Measurements from ENCODE around the gene CCDC154. TPM values are rescaled to one million over a fixed set of nuclear protein-coding genes. Genes with fewer than 3 reads are reported as not detected.
A peak's percentile ranks its signal among the peaks of the same experiment; 100 is the strongest.

Gene CCDC154
- total RNA-seq, 1 donor from 2014 or later, result under 0.01 TPM

DNA sequence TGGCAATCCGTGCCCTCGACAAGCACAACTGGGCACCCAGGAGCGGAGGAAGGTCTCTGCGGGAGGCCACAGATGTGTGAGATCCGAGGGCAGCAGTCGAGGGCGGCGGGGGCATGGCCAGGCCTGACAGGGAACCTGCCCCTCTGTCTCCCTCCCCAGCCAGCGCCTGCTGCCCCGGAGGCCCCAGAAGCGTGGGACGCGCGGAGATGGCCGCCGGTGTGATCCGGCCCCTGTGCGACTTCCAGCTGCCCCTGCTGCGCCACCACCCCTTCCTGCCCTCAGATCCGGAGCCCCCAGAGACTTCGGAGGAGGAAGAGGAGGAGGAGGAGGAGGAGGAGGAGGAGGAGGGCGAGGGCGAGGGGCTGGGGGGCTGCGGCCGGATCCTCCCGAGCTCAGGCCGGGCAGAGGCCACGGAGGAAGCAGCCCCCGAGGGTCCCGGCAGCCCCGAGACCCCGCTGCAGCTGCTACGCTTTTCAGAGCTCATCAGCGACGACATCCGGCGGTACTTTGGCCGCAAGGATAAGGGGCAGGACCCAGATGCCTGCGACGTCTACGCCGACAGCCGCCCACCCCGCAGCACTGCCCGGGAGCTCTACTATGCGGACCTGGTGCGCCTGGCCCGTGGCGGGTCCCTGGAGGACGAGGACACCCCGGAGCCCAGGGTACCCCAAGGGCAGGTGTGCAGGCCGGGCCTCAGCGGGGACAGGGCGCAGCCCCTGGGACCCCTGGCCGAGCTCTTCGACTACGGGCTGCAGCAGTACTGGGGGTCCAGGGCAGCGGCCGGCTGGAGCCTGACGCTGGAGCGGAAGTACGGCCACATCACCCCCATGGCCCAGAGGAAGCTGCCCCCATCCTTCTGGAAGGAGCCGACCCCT, 11.7 kb downstream of the CCDC154 start:
- Histone ChIP-seq H3K9me3 (ENCODE audit: control insufficient read depth in 3 of 3, low read length in 3 of 3) (no peaks in the 10 kb centered on the region), H3K4me3 (ENCODE audit: low read length in 3 of 3) (no peak overlapping the region), H3K27me3 (ENCODE audit: control insufficient read depth in 3 of 3, insufficient read depth in 3 of 3, low read length in 3 of 3) (peaks cover 0 to 12% (median 5%) of the 10 kb centered on the region in 3 donors), H3K4me1 (ENCODE audit: control insufficient read depth in 3 of 3, insufficient read depth in 3 of 3, low read length in 3 of 3) (no peaks in the 10 kb centered on the region), H3K27ac (ENCODE audit: low read depth, low read length) (no peak overlapping the region), H3K9ac (ENCODE audit: low read depth in 1 of 3, low read length in 3 of 3) (peak overlapping the region in 2 of 3 donors; percentile 25 to 43), H3K36me3 (ENCODE audit: control insufficient read depth in 3 of 3, insufficient read depth in 3 of 3, low read length in 3 of 3) (no peaks in the 10 kb centered on the region)

DNA sequence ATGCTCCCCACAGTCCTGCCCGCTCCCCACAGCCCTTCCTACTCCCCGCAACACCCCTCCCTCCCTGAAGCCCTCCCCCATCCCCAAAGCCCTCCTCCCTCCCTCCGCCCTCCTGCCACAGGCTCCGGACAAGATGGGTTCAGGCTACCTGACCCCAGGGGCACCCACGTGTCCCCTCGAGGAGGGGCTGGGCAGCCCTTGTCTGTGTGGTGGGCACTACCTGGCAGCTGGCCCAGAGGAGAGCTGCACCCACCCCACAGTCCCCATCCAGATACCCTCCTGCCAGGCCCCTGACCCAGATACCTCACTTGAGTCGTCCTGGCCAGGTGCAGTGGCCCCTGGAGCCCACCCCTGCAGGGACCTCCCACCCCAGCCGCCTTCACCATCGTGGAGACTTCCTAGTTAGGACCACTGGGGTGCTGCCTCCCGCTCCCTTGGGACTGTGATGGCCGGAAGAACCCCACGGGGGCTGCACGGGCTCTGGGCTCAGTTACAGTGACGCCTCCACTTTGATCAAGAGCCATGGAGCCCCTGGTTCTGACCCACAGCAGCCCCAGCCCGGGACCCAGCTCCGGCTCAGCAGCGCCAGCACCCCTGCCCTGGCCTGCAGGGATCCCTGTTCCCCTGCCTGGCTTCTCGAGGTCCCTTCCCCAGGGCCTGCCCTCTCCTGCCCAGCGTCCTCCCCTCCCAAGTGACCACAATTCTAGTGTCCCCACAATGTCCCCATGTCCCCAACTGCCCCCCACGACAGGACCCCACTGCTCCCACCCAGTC, 12.7 kb downstream of the CCDC154 start:
- no peaks in the 10 kb centered on the region for H3K36me3 ChIP-seq (ENCODE audit: control insufficient read depth in 3 of 3, insufficient read depth in 3 of 3, low read length in 3 of 3)
- no peaks in the 10 kb centered on the region for H3K4me1 ChIP-seq (ENCODE audit: control insufficient read depth in 3 of 3, insufficient read depth in 3 of 3, low read length in 3 of 3)
- no peaks in the 10 kb centered on the region for H3K9me3 ChIP-seq (ENCODE audit: control insufficient read depth in 3 of 3, low read length in 3 of 3)
- no peak overlapping the region for H3K4me3 ChIP-seq (ENCODE audit: low read length in 3 of 3)
- peaks cover 0 to 12% (median 5%) of the 10 kb centered on the region in 3 donors for H3K27me3 ChIP-seq (ENCODE audit: control insufficient read depth in 3 of 3, insufficient read depth in 3 of 3, low read length in 3 of 3)
- H3K9ac ChIP-seq (ENCODE audit: low read depth in 1 of 3, low read length in 3 of 3), result peak overlapping the region in 1 of 3 donors; percentile 43
- no peak overlapping the region for H3K27ac ChIP-seq (ENCODE audit: low read depth, low read length)

DNA sequence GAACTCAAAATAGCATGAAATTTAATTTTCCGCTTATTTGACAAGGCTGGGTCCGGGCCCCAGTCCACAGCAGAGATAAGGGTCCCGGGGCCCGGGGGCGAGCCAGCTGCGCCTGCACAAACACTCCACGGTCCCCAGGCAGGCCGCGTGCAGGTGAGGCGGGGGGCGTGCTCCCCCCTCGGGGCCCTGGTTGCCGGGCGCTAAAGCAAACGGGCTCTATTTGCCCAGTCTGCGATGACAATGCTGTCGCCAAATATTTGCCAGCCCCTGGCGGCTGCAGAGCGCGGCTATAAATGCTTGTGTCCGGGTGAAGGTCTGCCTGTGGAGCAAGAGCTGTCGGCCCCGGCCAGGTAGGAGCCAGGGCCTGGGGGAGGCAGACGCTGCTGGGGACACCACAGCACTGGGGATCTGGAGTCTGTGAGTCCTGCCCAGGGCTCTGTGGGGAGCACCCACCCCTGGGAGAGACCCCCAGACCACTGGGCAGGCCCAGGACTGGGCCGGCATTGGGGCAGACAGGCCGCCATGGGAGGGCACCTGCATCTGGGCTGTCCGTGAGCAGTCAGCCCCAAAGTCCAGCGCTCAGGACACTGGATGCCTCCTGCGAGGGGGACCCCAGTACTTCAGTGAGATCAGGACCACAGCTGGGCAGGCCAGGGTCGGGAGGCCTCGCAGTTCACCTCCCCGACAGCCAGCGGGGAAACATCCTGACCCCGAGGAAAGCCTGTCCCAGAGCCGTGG, 13.4 kb downstream of the CCDC154 start, which contains the start of gene PERCC1:
PERCC1 (plus strand) TSS at position 320 of the 738 bp plus-strand sequence. CDS start 1,516 bp downstream, outside the sequence.
- Histone ChIP-seq H3K27ac (ENCODE audit: low read depth, low read length) (no peak within 1 kb of the TSS), H3K9me3 (ENCODE audit: control insufficient read depth in 3 of 3, low read length in 3 of 3) (no peaks in the 10 kb centered on the region), H3K36me3 (ENCODE audit: control insufficient read depth in 3 of 3, insufficient read depth in 3 of 3, low read length in 3 of 3) (no peaks in the 10 kb centered on the region), H3K9ac (ENCODE audit: low read depth in 1 of 3, low read length in 3 of 3) (no peak within 1 kb of the TSS), H3K4me3 (ENCODE audit: low read length in 3 of 3) (no peak within 1 kb of the TSS), H3K27me3 (ENCODE audit: control insufficient read depth in 3 of 3, insufficient read depth in 3 of 3, low read length in 3 of 3) (peaks cover 0 to 12% (median 5%) of the 10 kb centered on the region in 3 donors), H3K4me1 (ENCODE audit: control insufficient read depth in 3 of 3, insufficient read depth in 3 of 3, low read length in 3 of 3) (no peaks in the 10 kb centered on the region)

DNA sequence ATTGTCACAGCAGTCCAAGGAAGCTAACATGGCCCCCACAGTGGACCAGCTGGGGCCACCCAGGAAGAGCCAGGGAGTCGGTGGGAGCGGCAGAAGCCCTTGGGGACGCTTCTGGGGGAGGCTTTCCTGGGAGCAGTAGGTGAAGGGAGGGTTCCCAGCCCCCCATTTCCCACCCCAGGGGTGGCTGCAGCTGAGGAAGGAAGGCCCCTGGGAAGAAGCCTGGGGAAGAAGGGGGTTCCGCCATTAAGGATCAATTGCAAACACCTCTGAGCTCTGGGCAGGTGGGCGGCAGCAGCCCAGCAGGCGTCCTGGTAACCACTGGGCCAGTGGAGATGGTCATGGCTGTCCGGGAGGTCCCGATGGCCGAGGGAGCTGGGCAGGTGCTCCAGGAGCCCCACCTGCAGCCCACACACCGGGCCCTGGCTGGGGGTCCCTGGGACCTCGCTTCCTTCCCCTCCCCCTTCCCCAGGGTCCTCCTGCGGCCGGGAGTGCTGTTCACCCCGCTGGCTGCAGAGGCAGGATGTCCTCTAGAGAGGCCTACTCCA, 14.1 kb downstream of the CCDC154 start:
- Histone ChIP-seq H3K27ac (ENCODE audit: low read depth, low read length) (no peak overlapping the region), H3K9me3 (ENCODE audit: control insufficient read depth in 3 of 3, low read length in 3 of 3) (no peaks in the 10 kb centered on the region), H3K4me1 (ENCODE audit: control insufficient read depth in 3 of 3, insufficient read depth in 3 of 3, low read length in 3 of 3) (no peaks in the 10 kb centered on the region)

DNA sequence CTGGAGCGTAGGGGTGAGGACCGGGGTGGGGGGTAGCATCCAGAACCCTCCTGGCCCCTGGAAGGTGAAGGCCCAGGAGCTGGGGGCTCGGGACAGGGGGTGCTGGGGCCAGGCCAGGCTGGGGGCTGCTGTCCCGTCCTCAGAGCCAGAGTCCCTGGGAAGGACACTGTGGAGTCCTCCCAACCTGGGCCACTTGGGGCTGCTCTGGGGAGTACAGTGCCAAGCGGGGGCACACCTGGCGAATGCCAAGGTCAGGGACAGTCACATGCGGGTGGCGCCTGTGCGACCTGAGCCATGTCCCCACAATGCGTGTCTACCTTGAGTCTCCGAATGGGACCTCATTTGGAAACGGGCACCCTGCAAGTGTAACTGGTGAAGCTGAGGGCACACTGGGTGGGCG, 14.7 kb downstream of the CCDC154 start:
- H3K27me3 ChIP-seq (ENCODE audit: control insufficient read depth in 3 of 3, insufficient read depth in 3 of 3, low read length in 3 of 3), result peaks cover 0 to 12% (median 5%) of the 10 kb centered on the region in 3 donors
- H3K4me1 ChIP-seq (ENCODE audit: control insufficient read depth in 3 of 3, insufficient read depth in 3 of 3, low read length in 3 of 3), result no peaks in the 10 kb centered on the region
- H3K9ac ChIP-seq (ENCODE audit: low read depth in 1 of 3, low read length in 3 of 3), result no peak overlapping the region
- no peak overlapping the region for H3K4me3 ChIP-seq (ENCODE audit: low read length in 3 of 3)
- H3K36me3 ChIP-seq (ENCODE audit: control insufficient read depth in 3 of 3, insufficient read depth in 3 of 3, low read length in 3 of 3), result no peaks in the 10 kb centered on the region
- H3K27ac ChIP-seq (ENCODE audit: low read depth, low read length), result no peak overlapping the region
- no peaks in the 10 kb centered on the region for H3K9me3 ChIP-seq (ENCODE audit: control insufficient read depth in 3 of 3, low read length in 3 of 3)

More for the DNA sequence above, 14.1 kb downstream of the CCDC154 start:
- no peak overlapping the region for H3K4me3 ChIP-seq (ENCODE audit: low read length in 3 of 3)
- no peak overlapping the region for H3K9ac ChIP-seq (ENCODE audit: low read depth in 1 of 3, low read length in 3 of 3)
- peaks cover 0 to 12% (median 5%) of the 10 kb centered on the region in 3 donors for H3K27me3 ChIP-seq (ENCODE audit: control insufficient read depth in 3 of 3, insufficient read depth in 3 of 3, low read length in 3 of 3)
- no peaks in the 10 kb centered on the region for H3K36me3 ChIP-seq (ENCODE audit: control insufficient read depth in 3 of 3, insufficient read depth in 3 of 3, low read length in 3 of 3)

DNA sequence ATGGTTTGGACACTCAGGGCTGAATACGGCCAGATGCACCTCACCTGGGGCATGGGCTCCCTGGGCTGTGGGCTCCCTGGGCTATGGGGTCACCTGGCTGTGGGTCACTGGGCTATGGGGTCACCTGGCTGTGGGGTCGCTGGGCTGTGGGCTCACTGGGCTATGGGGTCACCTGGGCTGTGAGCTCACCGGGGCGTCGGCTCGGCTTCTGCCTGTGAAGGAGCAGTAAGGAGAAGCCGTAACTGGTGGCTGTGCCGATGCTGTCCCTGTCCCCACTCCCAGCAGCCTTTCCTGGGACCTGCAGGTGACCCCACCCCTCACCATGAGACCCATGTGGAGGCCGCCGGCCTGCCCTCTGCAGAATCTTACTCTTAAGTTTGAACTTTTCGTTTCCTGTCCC, 15.3 kb downstream of the CCDC154 start:
- Histone ChIP-seq H3K9me3 (ENCODE audit: control insufficient read depth in 3 of 3, low read length in 3 of 3) (no peaks in the 10 kb centered on the region), H3K36me3 (ENCODE audit: control insufficient read depth in 3 of 3, insufficient read depth in 3 of 3, low read length in 3 of 3) (no peaks in the 10 kb centered on the region), H3K9ac (ENCODE audit: low read depth in 1 of 3, low read length in 3 of 3) (peak overlapping the region in 1 of 3 donors; percentile 40), H3K4me3 (ENCODE audit: low read length in 3 of 3) (no peak overlapping the region), H3K27me3 (ENCODE audit: control insufficient read depth in 3 of 3, insufficient read depth in 3 of 3, low read length in 3 of 3) (peaks cover 0 to 12% (median 5%) of the 10 kb centered on the region in 3 donors), H3K27ac (ENCODE audit: low read depth, low read length) (no peak overlapping the region), H3K4me1 (ENCODE audit: control insufficient read depth in 3 of 3, insufficient read depth in 3 of 3, low read length in 3 of 3) (no peaks in the 10 kb centered on the region)

DNA sequence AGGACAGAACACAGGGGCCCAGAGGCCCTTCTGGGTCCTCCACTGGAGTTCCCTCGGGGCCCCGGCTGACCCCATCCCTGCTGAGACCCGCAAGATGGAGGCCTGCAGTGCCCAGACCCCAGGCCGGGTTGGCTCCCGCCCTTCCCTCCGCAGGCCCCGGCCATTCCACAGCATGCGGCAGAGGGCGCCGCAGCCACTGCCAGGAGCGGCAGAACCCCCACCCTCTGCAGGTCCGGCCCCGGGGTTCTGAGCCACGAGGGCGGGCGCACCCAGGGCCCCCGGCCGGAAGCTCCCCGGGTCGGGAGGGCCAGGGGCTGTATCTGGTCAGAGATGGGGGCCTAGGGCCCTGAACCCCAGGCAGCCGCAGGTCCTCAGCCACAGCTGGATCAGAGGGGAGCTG, 15.8 kb downstream of the CCDC154 start:
- Histone ChIP-seq H3K9me3 (ENCODE audit: control insufficient read depth in 3 of 3, low read length in 3 of 3) (no peaks in the 10 kb centered on the region), H3K36me3 (ENCODE audit: control insufficient read depth in 3 of 3, insufficient read depth in 3 of 3, low read length in 3 of 3) (no peaks in the 10 kb centered on the region), H3K4me3 (ENCODE audit: low read length in 3 of 3) (no peak overlapping the region), H3K9ac (ENCODE audit: low read depth in 1 of 3, low read length in 3 of 3) (peak overlapping the region in 1 of 3 donors; percentile 40), H3K4me1 (ENCODE audit: control insufficient read depth in 3 of 3, insufficient read depth in 3 of 3, low read length in 3 of 3) (no peaks in the 10 kb centered on the region), H3K27ac (ENCODE audit: low read depth, low read length) (no peak overlapping the region), H3K27me3 (ENCODE audit: control insufficient read depth in 3 of 3, insufficient read depth in 3 of 3, low read length in 3 of 3) (peaks cover 0 to 12% (median 5%) of the 10 kb centered on the region in 3 donors)

DNA sequence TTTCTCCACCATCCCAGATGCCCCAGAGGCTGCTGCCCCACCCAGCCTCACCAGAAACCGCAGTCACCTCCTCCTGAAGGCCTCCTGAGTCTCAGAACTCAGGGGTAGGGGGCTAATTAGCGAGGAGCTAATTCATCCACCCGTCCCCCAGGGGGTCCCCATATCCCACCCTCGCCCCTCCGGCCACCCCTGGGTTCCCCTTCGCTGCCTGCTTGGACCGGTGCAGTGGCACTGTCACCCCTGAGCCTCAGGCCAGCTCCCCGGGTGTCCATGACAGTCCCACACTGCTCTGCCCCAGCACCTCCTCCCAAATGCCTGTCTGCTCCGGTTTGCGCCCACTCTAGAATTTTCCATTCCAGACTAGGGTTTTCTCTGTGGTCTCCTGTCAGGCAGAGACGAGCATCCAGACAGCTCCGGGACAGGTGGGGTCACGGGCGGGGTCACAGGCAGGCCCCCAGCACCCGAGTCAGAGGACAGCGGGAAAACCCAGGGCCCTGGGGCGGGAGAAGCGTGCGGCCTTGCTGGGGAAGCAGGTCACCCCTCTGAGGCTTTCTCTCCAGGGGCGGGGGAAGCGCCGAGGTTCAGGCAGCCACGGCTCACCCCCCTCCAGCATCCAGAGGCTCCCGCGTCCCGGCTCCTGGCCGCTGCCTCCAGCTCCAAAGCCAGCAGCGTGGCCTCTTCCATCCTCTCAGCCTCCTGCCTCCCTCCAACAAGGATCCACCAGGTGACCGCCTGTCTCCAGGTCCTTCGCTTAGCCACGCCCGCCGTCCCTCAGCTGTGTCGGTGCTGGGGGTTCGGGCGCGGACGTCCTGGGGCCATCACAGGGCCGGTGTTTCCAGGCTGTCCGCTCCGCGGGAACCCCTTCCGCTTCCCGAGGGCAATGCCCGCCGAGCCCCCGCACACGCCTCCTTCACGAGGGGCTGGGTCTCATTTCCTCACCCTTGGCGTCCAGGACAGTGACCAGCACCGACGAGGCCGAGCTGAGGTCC, 16.6 kb downstream of the CCDC154 start:
- Histone ChIP-seq H3K27me3 (ENCODE audit: control insufficient read depth in 3 of 3, insufficient read depth in 3 of 3, low read length in 3 of 3) (peaks cover 0 to 12% (median 5%) of the 10 kb centered on the region in 3 donors), H3K27ac (ENCODE audit: low read depth, low read length) (no peak overlapping the region), H3K9ac (ENCODE audit: low read depth in 1 of 3, low read length in 3 of 3) (peak overlapping the region in 1 of 3 donors; percentile 40), H3K4me3 (ENCODE audit: low read length in 3 of 3) (no peak overlapping the region), H3K36me3 (ENCODE audit: control insufficient read depth in 3 of 3, insufficient read depth in 3 of 3, low read length in 3 of 3) (no peaks in the 10 kb centered on the region), H3K9me3 (ENCODE audit: control insufficient read depth in 3 of 3, low read length in 3 of 3) (no peaks in the 10 kb centered on the region), H3K4me1 (ENCODE audit: control insufficient read depth in 3 of 3, insufficient read depth in 3 of 3, low read length in 3 of 3) (no peaks in the 10 kb centered on the region)
